Muscle layer of duodenum (tissue), 2 donors: Measurements from ENCODE around the gene FBLN1.

Experiments used
- H3K27ac ChIP-seq: one replicate; pipeline ENCODE4 v1.7.0; 2013; ENCODE audit warnings: mild to moderate bottlenecking, low read length
- H3K27me3 ChIP-seq: one replicate; pipeline ENCODE4 v1.7.0; 2013; ENCODE audit warnings: low read depth, mild to moderate bottlenecking, control low read depth, low read length
- H3K36me3 ChIP-seq, 2 donors: one replicate each; pipeline ENCODE4 v1.7.0; 2013; ENCODE audit warnings: low read length in 2 of 2, control low read depth in 1 of 2, mild to moderate bottlenecking in 1 of 2; ENCODE audit not compliant: insufficient read depth in 2 of 2, control insufficient read depth in 1 of 2
- H3K4me1 ChIP-seq, 2 donors: one replicate each; pipeline ENCODE4 v1.7.0; 2013; ENCODE audit warnings: low read length in 2 of 2, mild to moderate bottlenecking in 2 of 2, control low read depth in 1 of 2, moderate library complexity in 1 of 2; ENCODE audit not compliant: insufficient read depth in 2 of 2, control insufficient read depth in 1 of 2
- H3K4me3 ChIP-seq, 2 donors: one replicate each; pipeline ENCODE4 v1.7.0; 2013; ENCODE audit warnings: low read length in 2 of 2, low read depth in 1 of 2, mild to moderate bottlenecking in 1 of 2
- H3K9me3 ChIP-seq, 2 donors: one replicate each; pipeline ENCODE4 v1.7.0; 2013; ENCODE audit warnings: low read length in 2 of 2, control low read depth in 1 of 2, mild to moderate bottlenecking in 1 of 2; ENCODE audit not compliant: control insufficient read depth in 1 of 2
- donor health status: healthy.

The FBLN1 gene

GRCh38 chr22:45521178-45521577 is 18.5 kb downstream of the FBLN1 start:
- no peak overlapping the region for H3K27ac ChIP-seq
- H3K36me3 ChIP-seq, result peaks cover 0 to 3% of the 10 kb centered on the region in 2 donors
- H3K4me1 ChIP-seq, result peaks cover 4 to 34% of the 10 kb centered on the region in 2 donors
- H3K9me3 ChIP-seq, result no peaks in the 10 kb centered on the region
- H3K27me3 ChIP-seq, result no peaks in the 10 kb centered on the region
- no peak overlapping the region for H3K4me3 ChIP-seq

GRCh38 chr22:45522462-45522861 is 19.8 kb downstream of the FBLN1 start:
- Histone ChIP-seq H3K27me3 (no peaks in the 10 kb centered on the region), H3K27ac (no peak overlapping the region), H3K4me3 (no peak overlapping the region), H3K9me3 (no peaks in the 10 kb centered on the region), H3K4me1 (peaks cover 0 to 34% of the 10 kb centered on the region in 2 donors), H3K36me3 (peaks cover 0 to 3% of the 10 kb centered on the region in 2 donors)

GRCh38 chr22:45524157-45524556 is 21.5 kb downstream of the FBLN1 start:
- peaks cover 0 to 43% of the 10 kb centered on the region in 2 donors for H3K4me1 ChIP-seq
- no peak overlapping the region for H3K27ac ChIP-seq
- no peaks in the 10 kb centered on the region for H3K27me3 ChIP-seq
- peaks cover 0 to 3% of the 10 kb centered on the region in 2 donors for H3K36me3 ChIP-seq
- no peak overlapping the region for H3K4me3 ChIP-seq
- H3K9me3 ChIP-seq, result no peaks in the 10 kb centered on the region

GRCh38 chr22:45524966-45525365 is 22.3 kb downstream of the FBLN1 start:
- peaks cover 0 to 3% of the 10 kb centered on the region in 2 donors for H3K36me3 ChIP-seq
- H3K4me1 ChIP-seq, result peaks cover 0 to 43% of the 10 kb centered on the region in 2 donors
- no peak overlapping the region for H3K27ac ChIP-seq

GRCh38 chr22:45525480-45525879 is 22.8 kb downstream of the FBLN1 start:
- H3K36me3 ChIP-seq, result peaks cover 0 to 3% of the 10 kb centered on the region in 2 donors
- no peak overlapping the region for H3K4me3 ChIP-seq
- no peak overlapping the region for H3K27ac ChIP-seq
- H3K4me1 ChIP-seq, result peaks cover 0 to 43% of the 10 kb centered on the region in 2 donors
- H3K9me3 ChIP-seq, result no peaks in the 10 kb centered on the region
- no peaks in the 10 kb centered on the region for H3K27me3 ChIP-seq

More at GRCh38 chr22:45524966-45525365, 22.3 kb downstream of the FBLN1 start:
- H3K9me3 ChIP-seq, result no peaks in the 10 kb centered on the region
- H3K27me3 ChIP-seq, result no peaks in the 10 kb centered on the region
- no peak overlapping the region for H3K4me3 ChIP-seq

GRCh38 chr22:45526281-45526680 is 23.6 kb downstream of the FBLN1 start:
- no peak overlapping the region for H3K27ac ChIP-seq
- H3K4me3 ChIP-seq, result no peak overlapping the region
- H3K36me3 ChIP-seq, result peaks cover 0 to 3% of the 10 kb centered on the region in 2 donors
- no peaks in the 10 kb centered on the region for H3K27me3 ChIP-seq
- peaks cover 0 to 42% of the 10 kb centered on the region in 2 donors for H3K4me1 ChIP-seq
- H3K9me3 ChIP-seq, result no peaks in the 10 kb centered on the region

GRCh38 chr22:45526768-45527360 is 24.2 kb downstream of the FBLN1 start:
- peaks cover 0 to 42% of the 10 kb centered on the region in 2 donors for H3K4me1 ChIP-seq
- peaks cover 0 to 3% of the 10 kb centered on the region in 2 donors for H3K36me3 ChIP-seq
- H3K27ac ChIP-seq, result no peak overlapping the region
- H3K4me3 ChIP-seq, result no peak overlapping the region
- H3K27me3 ChIP-seq, result no peaks in the 10 kb centered on the region
- H3K9me3 ChIP-seq, result no peaks in the 10 kb centered on the region

- H3K4me1 ChIP-seq, result peaks cover 0 to 42% of the 10 kb centered on the region in 2 donors
- no peak overlapping the region for H3K4me3 ChIP-seq
- no peaks in the 10 kb centered on the region for H3K27me3 ChIP-seq
- H3K9me3 ChIP-seq, result no peaks in the 10 kb centered on the region
- peaks cover 0 to 3% of the 10 kb centered on the region in 2 donors for H3K36me3 ChIP-seq
- no peak overlapping the region for H3K27ac ChIP-seq
Measured at GRCh38 chr22:45527456-45527855, 24.8 kb downstream of the FBLN1 start.

GRCh38 chr22:45528046-45528445 is 25.4 kb downstream of the FBLN1 start:
- peaks cover 0 to 3% of the 10 kb centered on the region in 2 donors for H3K36me3 ChIP-seq
- H3K4me1 ChIP-seq, result peaks cover 0 to 42% of the 10 kb centered on the region in 2 donors
- no peak overlapping the region for H3K4me3 ChIP-seq
- H3K27ac ChIP-seq, result no peak overlapping the region
- no peaks in the 10 kb centered on the region for H3K27me3 ChIP-seq
- H3K9me3 ChIP-seq, result no peaks in the 10 kb centered on the region

- H3K4me3 ChIP-seq, result no peak overlapping the region
- H3K36me3 ChIP-seq, result peaks cover 0 to 3% of the 10 kb centered on the region in 2 donors
- H3K4me1 ChIP-seq, result peaks cover 0 to 47% of the 10 kb centered on the region in 2 donors
- H3K27me3 ChIP-seq, result no peaks in the 10 kb centered on the region
- H3K27ac ChIP-seq, result no peak overlapping the region
- no peaks in the 10 kb centered on the region for H3K9me3 ChIP-seq
Measured at GRCh38 chr22:45529105-45529504, 26.4 kb downstream of the FBLN1 start.

GRCh38 chr22:45529971-45530575 is 27.4 kb downstream of the FBLN1 start:
- peaks cover 0 to 44% of the 10 kb centered on the region in 2 donors for H3K4me1 ChIP-seq
- H3K4me3 ChIP-seq, result no peak overlapping the region
- H3K27ac ChIP-seq, result no peak overlapping the region
- peaks cover 0 to 3% of the 10 kb centered on the region in 2 donors for H3K36me3 ChIP-seq
- no peaks in the 10 kb centered on the region for H3K27me3 ChIP-seq
- H3K9me3 ChIP-seq, result no peaks in the 10 kb centered on the region
